GM23338 (cell line): Measurements from ENCODE around the gene STKLD1. TPM values are rescaled to one million over a fixed set of nuclear protein-coding genes. Genes with fewer than 3 reads are reported as not detected.

Experiments used
- ATAC-seq: fragments of 200-7000 bp; cut with Tn5 transposase; 3 replicates; pipeline ENCODE4 v1.9.1; 2020
- DNase-seq: peaks from one replicate; pipeline ENCODE4 v3.0.0-alpha.2; 2015; ENCODE audit warnings: low spot score
- H2AFZ ChIP-seq: fragments of 200-600 bp; sonication (generic); 2 replicates; pipeline ENCODE4 v1.8.0; 2016; ENCODE audit warnings: antibody characterized with exemption, mild to moderate bottlenecking, moderate library complexity
- H3F3A ChIP-seq: fragments of 200-600 bp; sonication (generic); replicated peaks from 2 replicates; pipeline ENCODE4 v1.8.0; 2017; ENCODE audit warnings: antibody characterized with exemption, mixed run types, low read depth
- H3K27ac ChIP-seq: fragments of 200-600 bp; sonication (generic); 2 replicates; pipeline ENCODE4 v1.6.1; 2016; ENCODE audit warnings: low read depth
- H3K27me3 ChIP-seq: fragments of 200-600 bp; sonication (generic); 2 replicates; pipeline ENCODE4 v1.8.0; 2016; ENCODE audit warnings: mild to moderate bottlenecking, mixed run types, moderate library complexity; ENCODE audit not compliant: insufficient read depth
- H3K36me3 ChIP-seq: fragments of 200-600 bp; sonication (generic); 2 replicates; pipeline ENCODE4 v1.8.0; 2016; ENCODE audit warnings: mild to moderate bottlenecking; ENCODE audit not compliant: insufficient read depth
- H3K4me1 ChIP-seq: fragments of 200-600 bp; sonication (generic); 2 replicates; pipeline ENCODE4 v1.8.0; 2016; ENCODE audit warnings: mild to moderate bottlenecking, moderate library complexity; ENCODE audit not compliant: insufficient read depth
- H3K4me2 ChIP-seq: fragments of 200-600 bp; sonication (generic); 2 replicates; pipeline ENCODE4 v1.7.1; 2017; ENCODE audit warnings: mixed run types
- H3K4me3 ChIP-seq: fragments of 200-600 bp; sonication (generic); 2 replicates; pipeline ENCODE4 v1.6.1; 2016; ENCODE audit warnings: mixed run types
- H3K79me2 ChIP-seq: fragments of 200-600 bp; sonication (generic); replicated peaks from 2 replicates; pipeline ENCODE4 v1.8.0; 2017; ENCODE audit warnings: mild to moderate bottlenecking; ENCODE audit not compliant: insufficient read depth
- H3K9me2 ChIP-seq: fragments of 200-600 bp; sonication (generic); 2 replicates; pipeline ENCODE4 v1.8.0; 2017; ENCODE audit not compliant: insufficient read depth
- H4K20me1 ChIP-seq: fragments of 200-600 bp; sonication (generic); replicated peaks from 2 replicates; pipeline ENCODE4 v1.8.0; 2017; ENCODE audit warnings: mild to moderate bottlenecking; ENCODE audit not compliant: insufficient read depth
- H3K27ac Mint-ChIP-seq: 2 replicates; pipeline ENCODE4 v1.8.0; 2020; ENCODE audit warnings: inconsistent platforms, mild to moderate bottlenecking, moderate library complexity, mixed read lengths
- H3K27me3 Mint-ChIP-seq: 3 replicates; pipeline ENCODE4 v1.8.0; 2022; ENCODE audit warnings: low read depth, mild to moderate bottlenecking, moderate library complexity, mixed read lengths, inconsistent platforms; ENCODE audit not compliant: insufficient read depth, poor library complexity
- H3K36me3 Mint-ChIP-seq: 3 replicates; pipeline ENCODE4 v1.8.0; 2021; ENCODE audit warnings: low read depth, mild to moderate bottlenecking, inconsistent platforms, moderate library complexity, mixed read lengths
- H3K4me1 Mint-ChIP-seq: 3 replicates; pipeline ENCODE4 v1.8.0; 2020; ENCODE audit warnings: mild to moderate bottlenecking, inconsistent platforms, mixed read lengths
- H3K4me3 Mint-ChIP-seq: 3 replicates; pipeline ENCODE4 v1.8.0; 2021; ENCODE audit warnings: moderate library complexity, mild to moderate bottlenecking, inconsistent platforms, mixed read lengths
- H3K9me3 Mint-ChIP-seq: 3 replicates; pipeline ENCODE4 v1.8.0; 2020; ENCODE audit warnings: moderate library complexity, mild to moderate bottlenecking, inconsistent platforms, mixed read lengths
- CREB1 ChIP-seq: fragments of 250-450 bp; sonication (Bioruptor Pico); IDR thresholded peaks from 2 replicates; pipeline ENCODE4 v1.5.0; 2020; ENCODE audit warnings: low read depth, mild to moderate bottlenecking, moderate library complexity
- EZH2phosphoT487 ChIP-seq: fragments of 200-600 bp; sonication (generic); IDR thresholded peaks from one replicate; pipeline ENCODE4 v1.8.1; 2018; ENCODE audit warnings: antibody characterized with exemption; ENCODE audit not compliant: unreplicated experiment
- NANOG ChIP-seq: IDR thresholded peaks from 2 replicates; pipeline ENCODE4 v1.6.1; 2016; ENCODE audit warnings: antibody characterized with exemption, borderline replicate concordance
- STAT1 ChIP-seq: IDR thresholded peaks from one replicate; pipeline ENCODE4 v1.6.1; 2016; ENCODE audit warnings: antibody characterized with exemption; ENCODE audit not compliant: unreplicated experiment
- ZNF114 ChIP-seq: fragments of 250-450 bp; sonication (Bioruptor Pico); IDR thresholded peaks from 2 replicates; pipeline ENCODE4 v1.5.0; 2020; ENCODE audit warnings: mild to moderate bottlenecking, moderate library complexity
- polyA plus RNA-seq: library from polyadenylated mRNA; unstranded; fragments of >200 nt; fragmentation: Nextera tagmentation; extraction: Ambion mirVana; gene quantifications from 2 replicates; pipeline ENCODE4 v1.2.1, GENCODE V29; 2016
- total RNA-seq: library from RNA; depleted of rRNA; stranded (reverse); fragments of >200 nt; shearing (Covaris generic); gene quantifications from 2 replicates; pipeline ENCODE4 v1.2.3, GENCODE V29; 2014
- TF ChIP-seq, protein P1 (sequence below): fragments of 250-450 bp; sonication (Bioruptor Pico); IDR thresholded peaks from 2 replicates; pipeline ENCODE4 v1.5.0; 2020; ENCODE audit warnings: mild to moderate bottlenecking, moderate library complexity

The STKLD1 gene
- total and polyA plus RNA-seq, 2 experiments from 2014 or later = 0.57 TPM; not detected in 1

DNA sequence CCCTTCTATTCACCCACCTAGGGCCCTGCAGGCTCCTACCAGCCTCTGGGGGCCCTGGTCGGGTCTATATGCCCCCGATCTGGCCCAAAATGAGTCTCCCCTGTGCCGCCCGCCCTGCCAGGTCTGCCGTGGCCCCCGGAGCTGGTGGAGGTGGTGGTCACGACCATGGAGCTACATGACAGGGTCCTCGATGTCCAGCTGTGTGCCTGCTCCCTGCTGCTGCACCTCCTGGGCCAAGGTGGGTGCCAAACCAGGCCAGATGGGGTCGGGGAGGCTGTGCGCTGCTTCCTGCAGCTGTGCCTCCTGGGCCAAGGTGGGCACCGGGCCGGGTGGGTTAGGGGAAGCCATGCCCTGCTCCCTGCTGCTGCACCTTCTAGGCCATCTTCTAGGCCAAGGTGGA, 24.1 kb downstream of the STKLD1 start (continued):
- TF ChIP-seq, protein P1, sequence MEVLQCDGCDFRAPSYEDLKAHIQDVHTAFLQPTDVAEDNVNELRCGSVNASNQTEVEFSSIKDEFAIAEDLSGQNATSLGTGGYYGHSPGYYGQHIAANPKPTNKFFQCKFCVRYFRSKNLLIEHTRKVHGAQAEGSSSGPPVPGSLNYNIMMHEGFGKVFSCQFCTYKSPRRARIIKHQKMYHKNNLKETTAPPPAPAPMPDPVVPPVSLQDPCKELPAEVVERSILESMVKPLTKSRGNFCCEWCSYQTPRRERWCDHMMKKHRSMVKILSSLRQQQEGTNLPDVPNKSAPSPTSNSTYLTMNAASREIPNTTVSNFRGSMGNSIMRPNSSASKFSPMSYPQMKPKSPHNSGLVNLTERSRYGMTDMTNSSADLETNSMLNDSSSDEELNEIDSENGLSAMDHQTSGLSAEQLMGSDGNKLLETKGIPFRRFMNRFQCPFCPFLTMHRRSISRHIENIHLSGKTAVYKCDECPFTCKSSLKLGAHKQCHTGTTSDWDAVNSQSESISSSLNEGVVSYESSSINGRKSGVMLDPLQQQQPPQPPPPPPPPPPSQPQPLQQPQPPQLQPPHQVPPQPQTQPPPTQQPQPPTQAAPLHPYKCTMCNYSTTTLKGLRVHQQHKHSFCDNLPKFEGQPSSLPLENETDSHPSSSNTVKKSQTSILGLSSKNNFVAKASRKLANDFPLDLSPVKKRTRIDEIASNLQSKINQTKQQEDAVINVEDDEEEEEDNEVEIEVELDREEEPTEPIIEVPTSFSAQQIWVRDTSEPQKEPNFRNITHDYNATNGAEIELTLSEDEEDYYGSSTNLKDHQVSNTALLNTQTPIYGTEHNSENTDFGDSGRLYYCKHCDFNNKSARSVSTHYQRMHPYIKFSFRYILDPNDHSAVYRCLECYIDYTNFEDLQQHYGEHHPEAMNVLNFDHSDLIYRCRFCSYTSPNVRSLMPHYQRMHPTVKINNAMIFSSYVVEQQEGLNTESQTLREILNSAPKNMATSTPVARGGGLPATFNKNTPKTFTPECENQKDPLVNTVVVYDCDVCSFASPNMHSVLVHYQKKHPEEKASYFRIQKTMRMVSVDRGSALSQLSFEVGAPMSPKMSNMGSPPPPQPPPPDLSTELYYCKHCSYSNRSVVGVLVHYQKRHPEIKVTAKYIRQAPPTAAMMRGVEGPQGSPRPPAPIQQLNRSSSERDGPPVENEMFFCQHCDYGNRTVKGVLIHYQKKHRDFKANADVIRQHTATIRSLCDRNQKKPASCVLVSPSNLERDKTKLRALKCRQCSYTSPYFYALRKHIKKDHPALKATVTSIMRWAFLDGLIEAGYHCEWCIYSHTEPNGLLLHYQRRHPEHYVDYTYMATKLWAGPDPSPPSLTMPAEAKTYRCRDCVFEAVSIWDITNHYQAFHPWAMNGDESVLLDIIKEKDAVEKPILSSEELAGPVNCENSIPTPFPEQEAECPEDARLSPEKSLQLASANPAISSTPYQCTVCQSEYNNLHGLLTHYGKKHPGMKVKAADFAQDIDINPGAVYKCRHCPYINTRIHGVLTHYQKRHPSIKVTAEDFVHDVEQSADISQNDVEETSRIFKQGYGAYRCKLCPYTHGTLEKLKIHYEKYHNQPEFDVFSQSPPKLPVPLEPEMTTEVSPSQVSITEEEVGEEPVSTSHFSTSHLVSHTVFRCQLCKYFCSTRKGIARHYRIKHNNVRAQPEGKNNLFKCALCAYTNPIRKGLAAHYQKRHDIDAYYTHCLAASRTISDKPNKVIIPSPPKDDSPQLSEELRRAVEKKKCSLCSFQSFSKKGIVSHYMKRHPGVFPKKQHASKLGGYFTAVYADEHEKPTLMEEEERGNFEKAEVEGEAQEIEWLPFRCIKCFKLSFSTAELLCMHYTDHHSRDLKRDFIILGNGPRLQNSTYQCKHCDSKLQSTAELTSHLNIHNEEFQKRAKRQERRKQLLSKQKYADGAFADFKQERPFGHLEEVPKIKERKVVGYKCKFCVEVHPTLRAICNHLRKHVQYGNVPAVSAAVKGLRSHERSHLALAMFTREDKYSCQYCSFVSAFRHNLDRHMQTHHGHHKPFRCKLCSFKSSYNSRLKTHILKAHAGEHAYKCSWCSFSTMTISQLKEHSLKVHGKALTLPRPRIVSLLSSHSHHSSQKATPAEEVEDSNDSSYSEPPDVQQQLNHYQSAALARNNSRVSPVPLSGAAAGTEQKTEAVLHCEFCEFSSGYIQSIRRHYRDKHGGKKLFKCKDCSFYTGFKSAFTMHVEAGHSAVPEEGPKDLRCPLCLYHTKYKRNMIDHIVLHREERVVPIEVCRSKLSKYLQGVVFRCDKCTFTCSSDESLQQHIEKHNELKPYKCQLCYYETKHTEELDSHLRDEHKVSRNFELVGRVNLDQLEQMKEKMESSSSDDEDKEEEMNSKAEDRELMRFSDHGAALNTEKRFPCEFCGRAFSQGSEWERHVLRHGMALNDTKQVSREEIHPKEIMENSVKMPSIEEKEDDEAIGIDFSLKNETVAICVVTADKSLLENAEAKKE (CRISPR knock-in tag) = no peak
- TF ChIP-seq NANOG (no peak), ZNF114 (CRISPR knock-in tag) (no peak), EZH2phosphoT487 (no peak), CREB1 (no peak)

DNA sequence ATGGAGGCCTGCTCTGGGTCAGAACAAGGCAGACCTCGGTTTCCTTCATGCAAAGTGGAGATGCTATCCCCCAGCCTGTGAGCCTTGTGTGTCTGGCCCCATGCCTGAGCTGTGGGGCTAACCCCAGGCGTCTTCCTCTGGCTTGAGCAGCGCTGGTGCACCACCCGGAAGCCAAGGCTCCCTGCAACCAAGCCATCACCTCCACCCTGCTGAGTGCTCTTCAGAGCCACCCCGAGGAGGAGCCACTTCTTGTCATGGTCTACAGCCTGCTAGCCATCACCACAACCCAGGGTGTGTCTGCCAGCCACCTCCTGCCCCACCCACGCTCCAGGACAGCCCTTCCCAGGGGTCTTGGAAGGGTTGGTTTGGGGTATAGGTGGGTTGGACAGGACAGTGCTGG, 25.4 kb downstream of the STKLD1 start:
- Histone ChIP-seq H2AFZ (no peak overlapping the region), H3F3A (0 out of 2 replicates have a peak, but pooled peaks cover 3% of the 10 kb centered on the region), H3K9me2 (no peaks in the 10 kb centered on the region), H3K27ac (no peak overlapping the region), H3K36me3 (no peaks in the 10 kb centered on the region), H3K4me3 (no peak overlapping the region), H3K4me1 (no peaks in the 10 kb centered on the region), H4K20me1 (no peaks in the 10 kb centered on the region; the same call in 1 of the 2 replicates), H3K27me3 (no peaks in the 10 kb centered on the region), H3K4me2 (no peak overlapping the region), H3K79me2 (no peaks in the 10 kb centered on the region)
- TF ChIP-seq STAT1 = no peak
- TF ChIP-seq CREB1 = no peak
- Mint-ChIP-seq H3K27me3 (peaks cover 21% of the 10 kb centered on the region), H3K27ac (no peak overlapping the region), H3K9me3 (no peaks in the 10 kb centered on the region), H3K36me3 (peaks cover 19% of the 10 kb centered on the region), H3K4me3 (no peak overlapping the region), H3K4me1 (no peaks in the 10 kb centered on the region; the same call in 2 of the 3 replicates)
- ATAC-seq (no peak), DNase-seq (no peak)
